MM.1S (cell line): ENCODE measurements around the gene KCNJ16.

Experiments
- DNase-seq: peaks from one replicate; pipeline ENCODE4 v3.0.0-alpha.2; 2015
- H2AFZ ChIP-seq: fragments of 300-600 bp; sonication (generic); 2 replicates; pipeline ENCODE4 v1.6.0; 2016; ENCODE audit warnings: antibody characterized with exemption, low read length
- H3F3A ChIP-seq: fragments of 300-600 bp; sonication (generic); 2 replicates; pipeline ENCODE4 v1.6.1; 2016; ENCODE audit warnings: mild to moderate bottlenecking, antibody characterized with exemption, low read length, moderate library complexity, mixed read lengths; ENCODE audit not compliant: insufficient read depth
- H3K27ac ChIP-seq: fragments of 300-600 bp; sonication (generic); 2 replicates; pipeline ENCODE4 v1.5.1; 2016; ENCODE audit warnings: mild to moderate bottlenecking, low read length
- H3K27me3 ChIP-seq: fragments of 300-600 bp; sonication (generic); replicated peaks from 2 replicates; pipeline ENCODE4 v1.6.0; 2016; ENCODE audit warnings: low read length; ENCODE audit not compliant: insufficient read depth
- H3K36me3 ChIP-seq: fragments of 300-600 bp; sonication (generic); replicated peaks from 2 replicates; pipeline ENCODE4 v1.6.1; 2016; ENCODE audit warnings: mild to moderate bottlenecking, low read length, mixed read lengths; ENCODE audit not compliant: insufficient read depth
- H3K4me1 ChIP-seq: fragments of 300-600 bp; sonication (generic); 2 replicates; pipeline ENCODE4 v1.6.1; 2016; ENCODE audit warnings: low read length, mixed read lengths
- H3K4me2 ChIP-seq: fragments of 300-600 bp; sonication (generic); 2 replicates; pipeline ENCODE4 v1.6.0; 2016; ENCODE audit warnings: low read depth, low read length
- H3K4me3 ChIP-seq: fragments of 300-600 bp; sonication (generic); 2 replicates; pipeline ENCODE4 v1.5.1; 2016; ENCODE audit warnings: low read length, mixed read lengths
- H3K79me2 ChIP-seq: fragments of 300-600 bp; sonication (generic); 2 replicates; pipeline ENCODE4 v1.6.1; 2016; ENCODE audit warnings: mixed run types, low read length, mixed read lengths
- H3K9ac ChIP-seq: fragments of 300-600 bp; sonication (generic); 2 replicates; pipeline ENCODE4 v1.6.1; 2016; ENCODE audit warnings: low read length, mixed read lengths
- H3K9me2 ChIP-seq: fragments of 300-600 bp; sonication (generic); replicated peaks from 2 replicates; pipeline ENCODE4 v1.6.1; 2016; ENCODE audit warnings: mild to moderate bottlenecking, low read length, mixed read lengths; ENCODE audit not compliant: insufficient read depth
- H3K9me3 ChIP-seq: fragments of 300-600 bp; sonication (generic); replicated peaks from 2 replicates; pipeline ENCODE4 v1.6.1; 2016; ENCODE audit warnings: mild to moderate bottlenecking, low read length, mixed read lengths; ENCODE audit not compliant: insufficient read depth
- H4K20me1 ChIP-seq: fragments of 300-600 bp; sonication (generic); 2 replicates; pipeline ENCODE4 v1.6.1; 2016; ENCODE audit warnings: mild to moderate bottlenecking, low read length, moderate library complexity, mixed read lengths; ENCODE audit not compliant: insufficient read depth
- CTCF ChIP-seq: fragments of 300-600 bp; sonication (generic); IDR thresholded peaks from 2 replicates; pipeline ENCODE4 v1.5.1; 2016; ENCODE audit warnings: antibody characterized with exemption, low read length, mixed read lengths
- EZH2 ChIP-seq: fragments of 300-600 bp; sonication (generic); optimal IDR thresholded peaks from 2 replicates; pipeline ENCODE3; 2017; ENCODE audit warnings: low read depth, mild to moderate bottlenecking, antibody characterized with exemption, low read length, mixed read lengths
- EZH2phosphoT487 ChIP-seq: fragments of 300-600 bp; sonication (generic); IDR thresholded peaks from 2 replicates; pipeline ENCODE4 v1.6.1; 2018; ENCODE audit warnings: antibody characterized with exemption, low read length

Gene KCNJ16

GRCh38 chr17:70081885-70082284 is 6.9 kb downstream of the KCNJ16 start:
- Histone ChIP-seq H4K20me1 (no peaks in the 10 kb centered on the region), H3K4me1 (no peaks in the 10 kb centered on the region), H3K79me2 (no peaks in the 10 kb centered on the region), H3K9me3 (no peaks in the 10 kb centered on the region), H3K4me3 (no peak overlapping the region), H3K27ac (no peak overlapping the region), H2AFZ (no peak overlapping the region), H3K36me3 (no peaks in the 10 kb centered on the region), H3K27me3 (no peaks in the 10 kb centered on the region), H3K4me2 (no peak overlapping the region), H3K9ac (no peak overlapping the region), H3F3A (no peaks in the 10 kb centered on the region), H3K9me2 (no peaks in the 10 kb centered on the region)
- DNase-seq = no peak
- no peak for TF ChIP-seq CTCF
- TF ChIP-seq EZH2phosphoT487 = no peak
- TF ChIP-seq EZH2 = no peak

- no peaks in the 10 kb centered on the region for H3K9me3 ChIP-seq
- no peaks in the 10 kb centered on the region for H3K9me2 ChIP-seq
- no peak overlapping the region for H3K4me3 ChIP-seq
Observed at GRCh38 chr17:70084476-70084875, 9.5 kb downstream of the KCNJ16 start.

GRCh38 chr17:70086516-70086915 is 11.5 kb downstream of the KCNJ16 start:
- Histone ChIP-seq H2AFZ (no peak overlapping the region), H3K27ac (no peak overlapping the region), H3K9ac (no peak overlapping the region), H3K9me3 (no peaks in the 10 kb centered on the region), H3K27me3 (no peaks in the 10 kb centered on the region), H3K79me2 (no peaks in the 10 kb centered on the region), H3K4me2 (no peak overlapping the region), H3K4me3 (no peak overlapping the region), H3K4me1 (no peaks in the 10 kb centered on the region), H3F3A (no peaks in the 10 kb centered on the region), H3K36me3 (no peaks in the 10 kb centered on the region), H4K20me1 (no peaks in the 10 kb centered on the region), H3K9me2 (no peaks in the 10 kb centered on the region)
- no peak for TF ChIP-seq CTCF
- no peak for TF ChIP-seq EZH2phosphoT487
- TF ChIP-seq EZH2 = no peak
- no peak for DNase-seq

More at GRCh38 chr17:70084476-70084875, 9.5 kb downstream of the KCNJ16 start:
- Histone ChIP-seq H4K20me1 (no peaks in the 10 kb centered on the region), H3K9ac (no peak overlapping the region), H3K36me3 (no peaks in the 10 kb centered on the region), H3K27me3 (no peaks in the 10 kb centered on the region), H3F3A (no peaks in the 10 kb centered on the region), H3K27ac (no peak overlapping the region), H3K4me2 (no peak overlapping the region), H3K4me1 (no peaks in the 10 kb centered on the region), H2AFZ (no peak overlapping the region), H3K79me2 (no peaks in the 10 kb centered on the region)
- no peak for DNase-seq
- TF ChIP-seq CTCF (no peak), EZH2 (no peak), EZH2phosphoT487 (no peak)
